SK-N-SH (cell line): ENCODE measurements around the gene KSR2.

ENCODE experiments used
- EZH2phosphoT487 ChIP-seq: fragments of 200-600 bp; sonication (generic); IDR thresholded peaks from 2 replicates; pipeline ENCODE4 v1.6.1; 2017; ENCODE audit warnings: low read depth, mixed run types, mild to moderate bottlenecking, antibody characterized with exemption, moderate library complexity, borderline replicate concordance
- MAX ChIP-seq: IDR thresholded peaks from 2 replicates; pipeline ENCODE4 v1.4.0; 2012; ENCODE audit warnings: low read depth
- POLR2AphosphoS5 ChIP-seq: IDR thresholded peaks from 2 replicates; pipeline ENCODE4 v1.6.1; 2012; ENCODE audit warnings: low read depth, low read length
- RFX5 ChIP-seq: IDR thresholded peaks from 2 replicates; pipeline ENCODE4 v1.6.1; 2012; ENCODE audit warnings: mild to moderate bottlenecking, improper control_type of control experiment, low read length
- SMC3 ChIP-seq: IDR thresholded peaks from 2 replicates; pipeline ENCODE4 v1.6.1; 2012; ENCODE audit warnings: low read depth, low read length, improper control_type of control experiment
- TCF12 ChIP-seq: IDR thresholded peaks from 2 replicates; pipeline ENCODE4 v1.4.0; 2012
- YY1 ChIP-seq: IDR thresholded peaks from 2 replicates; pipeline ENCODE4 v1.4.0; 2012; ENCODE audit warnings: low read depth, mild to moderate bottlenecking
- TF ChIP-seq, protein P1 (sequence below): fragments of 200-600 bp; sonication (generic); IDR thresholded peaks from 2 replicates; pipeline ENCODE4 v1.6.1; 2017; ENCODE audit warnings: antibody characterized with exemption, mild to moderate bottlenecking, moderate library complexity
- TF ChIP-seq, protein P2 (sequence below): IDR thresholded peaks from 2 replicates; pipeline ENCODE4 v1.6.1; 2012; ENCODE audit warnings: mild to moderate bottlenecking, low read depth, low read length, moderate library complexity

DNA sequence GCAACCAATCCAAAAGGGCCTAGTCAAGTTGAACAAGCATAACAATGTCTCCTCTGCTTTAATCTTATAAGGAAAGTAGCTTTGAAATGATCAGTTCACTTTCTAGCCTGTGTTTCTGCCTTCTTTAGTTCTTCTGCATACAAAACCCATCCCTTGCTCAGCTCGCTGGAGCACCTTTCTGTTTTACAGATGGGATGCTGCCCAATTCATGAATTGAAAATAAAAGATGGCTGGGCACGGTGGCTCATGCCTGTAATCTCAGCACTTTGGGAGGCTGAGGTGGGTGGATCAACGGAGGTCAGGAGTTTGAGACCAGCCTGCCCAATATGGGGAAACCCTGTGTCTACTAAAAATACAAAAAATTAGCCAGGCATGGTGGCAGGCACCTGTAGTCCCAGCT lies 43.2 kb upstream of the KSR2 start:
- no peak for TF ChIP-seq MAX
- no peak for TF ChIP-seq TCF12
- TF ChIP-seq, protein P1, sequence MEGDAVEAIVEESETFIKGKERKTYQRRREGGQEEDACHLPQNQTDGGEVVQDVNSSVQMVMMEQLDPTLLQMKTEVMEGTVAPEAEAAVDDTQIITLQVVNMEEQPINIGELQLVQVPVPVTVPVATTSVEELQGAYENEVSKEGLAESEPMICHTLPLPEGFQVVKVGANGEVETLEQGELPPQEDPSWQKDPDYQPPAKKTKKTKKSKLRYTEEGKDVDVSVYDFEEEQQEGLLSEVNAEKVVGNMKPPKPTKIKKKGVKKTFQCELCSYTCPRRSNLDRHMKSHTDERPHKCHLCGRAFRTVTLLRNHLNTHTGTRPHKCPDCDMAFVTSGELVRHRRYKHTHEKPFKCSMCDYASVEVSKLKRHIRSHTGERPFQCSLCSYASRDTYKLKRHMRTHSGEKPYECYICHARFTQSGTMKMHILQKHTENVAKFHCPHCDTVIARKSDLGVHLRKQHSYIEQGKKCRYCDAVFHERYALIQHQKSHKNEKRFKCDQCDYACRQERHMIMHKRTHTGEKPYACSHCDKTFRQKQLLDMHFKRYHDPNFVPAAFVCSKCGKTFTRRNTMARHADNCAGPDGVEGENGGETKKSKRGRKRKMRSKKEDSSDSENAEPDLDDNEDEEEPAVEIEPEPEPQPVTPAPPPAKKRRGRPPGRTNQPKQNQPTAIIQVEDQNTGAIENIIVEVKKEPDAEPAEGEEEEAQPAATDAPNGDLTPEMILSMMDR = no peak
- no peak for TF ChIP-seq YY1
- TF ChIP-seq RFX5 = no peak
- TF ChIP-seq, protein P2, sequence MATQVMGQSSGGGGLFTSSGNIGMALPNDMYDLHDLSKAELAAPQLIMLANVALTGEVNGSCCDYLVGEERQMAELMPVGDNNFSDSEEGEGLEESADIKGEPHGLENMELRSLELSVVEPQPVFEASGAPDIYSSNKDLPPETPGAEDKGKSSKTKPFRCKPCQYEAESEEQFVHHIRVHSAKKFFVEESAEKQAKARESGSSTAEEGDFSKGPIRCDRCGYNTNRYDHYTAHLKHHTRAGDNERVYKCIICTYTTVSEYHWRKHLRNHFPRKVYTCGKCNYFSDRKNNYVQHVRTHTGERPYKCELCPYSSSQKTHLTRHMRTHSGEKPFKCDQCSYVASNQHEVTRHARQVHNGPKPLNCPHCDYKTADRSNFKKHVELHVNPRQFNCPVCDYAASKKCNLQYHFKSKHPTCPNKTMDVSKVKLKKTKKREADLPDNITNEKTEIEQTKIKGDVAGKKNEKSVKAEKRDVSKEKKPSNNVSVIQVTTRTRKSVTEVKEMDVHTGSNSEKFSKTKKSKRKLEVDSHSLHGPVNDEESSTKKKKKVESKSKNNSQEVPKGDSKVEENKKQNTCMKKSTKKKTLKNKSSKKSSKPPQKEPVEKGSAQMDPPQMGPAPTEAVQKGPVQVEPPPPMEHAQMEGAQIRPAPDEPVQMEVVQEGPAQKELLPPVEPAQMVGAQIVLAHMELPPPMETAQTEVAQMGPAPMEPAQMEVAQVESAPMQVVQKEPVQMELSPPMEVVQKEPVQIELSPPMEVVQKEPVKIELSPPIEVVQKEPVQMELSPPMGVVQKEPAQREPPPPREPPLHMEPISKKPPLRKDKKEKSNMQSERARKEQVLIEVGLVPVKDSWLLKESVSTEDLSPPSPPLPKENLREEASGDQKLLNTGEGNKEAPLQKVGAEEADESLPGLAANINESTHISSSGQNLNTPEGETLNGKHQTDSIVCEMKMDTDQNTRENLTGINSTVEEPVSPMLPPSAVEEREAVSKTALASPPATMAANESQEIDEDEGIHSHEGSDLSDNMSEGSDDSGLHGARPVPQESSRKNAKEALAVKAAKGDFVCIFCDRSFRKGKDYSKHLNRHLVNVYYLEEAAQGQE = no peak
- no peak for TF ChIP-seq POLR2AphosphoS5
- no peak for TF ChIP-seq EZH2phosphoT487
- no peak for TF ChIP-seq SMC3
